Heart right ventricle (tissue), 16 donors: ENCODE measurements around the gene SRGAP3. TPM values are rescaled to one million over a fixed set of nuclear protein-coding genes. Genes with fewer than 3 reads are reported as not detected.

ENCODE experiments used
- ATAC-seq, 8 donors: fragments of 200-7000 bp; cut with Tn5 transposase; one replicate each; pipeline ENCODE4 v1.9.1; 2020; ENCODE audit warnings: mild to moderate bottlenecking in 8 of 8, moderate library complexity in 8 of 8, moderate number of reproducible peaks in 1 of 8
- DNase-seq, 2 donors: peaks; one replicate each; pipeline ENCODE4 v3.0.0-alpha.2; 2020
- H3K27ac ChIP-seq, 10 donors: fragments of 200-600 bp; sonication (generic) in 2 of 10; one replicate each; pipeline versions ENCODE4 v1.5.0 to v1.8.0; 2020 to 2022; ENCODE audit warnings: mild to moderate bottlenecking in 3 of 10
- H3K27me3 ChIP-seq, 7 donors: fragments of 200-600 bp; one replicate each; pipeline ENCODE4 v1.8.0; 2021 to 2022; ENCODE audit warnings: mild to moderate bottlenecking in 2 of 7
- H3K36me3 ChIP-seq, 9 donors: fragments of 200-600 bp; sonication (generic) in 1 of 9; one replicate each; pipeline versions ENCODE4 v1.5.0 to v1.8.0; 2020 to 2022; ENCODE audit warnings: mild to moderate bottlenecking in 2 of 9
- H3K4me1 ChIP-seq, 9 donors: fragments of 200-600 bp; sonication (generic) in 1 of 9; one replicate each; pipeline versions ENCODE4 v1.5.0 to v1.8.0; 2020 to 2022; ENCODE audit warnings: mild to moderate bottlenecking in 4 of 9
- H3K4me3 ChIP-seq, 10 donors: fragments of 200-600 bp; sonication (generic) in 2 of 10; one replicate each; pipeline versions ENCODE4 v1.5.0 to v1.8.0; 2020 to 2022; ENCODE audit warnings: mild to moderate bottlenecking in 7 of 10, moderate library complexity in 2 of 10
- H3K9me3 ChIP-seq, 11 donors: fragments of 200-600 bp in 10 of 11; sonication (generic) in 2 of 11; one replicate each; pipeline versions ENCODE4 v1.5.0 to v1.8.0; 2013 to 2022; ENCODE audit warnings: mild to moderate bottlenecking in 2 of 11, control low read depth in 1 of 11, moderate library complexity in 1 of 11
- WGBS, 2 donors: extraction: QIAGEN DNeasy Blood & Tissue Kit; methylation state at CpG; one replicate each; pipeline ENCODE4 v1.1.7; 2013; ENCODE audit warnings: inconsistent platforms in 1 of 2; 5-methylcytosine and 5-hydroxymethylcytosine counted together
- intact Hi-C, 10 donors: fragments of 100-400 bp; cut with DNase I; formaldehyde crosslinking; loops; one replicate each; pipeline versions ENCODE4 v1.11.1 to v1.14.2; 2022
- polyA plus RNA-seq, 2 donors: library from polyadenylated mRNA; stranded (reverse); fragments of 200-250 nt; gene quantifications; one replicate each; pipeline ENCODE4 v1.2.3, GENCODE V29; 2013
- total RNA-seq, 10 donors: library from RNA; stranded (reverse); fragmentation: NEBNext Ultra II Directional in 3 of 10; extraction: Animal tissue kit (Norgen Biotek cat#: 25700) in 3 of 10; gene quantifications; one replicate each; pipeline versions ENCODE4 v1.2.1 to v1.2.4, GENCODE V29; 2021 to 2023
- TF ChIP-seq, protein P1 (sequence below), 9 donors: fragments of 200-600 bp; sonication (generic) in 2 of 9; IDR thresholded peaks; one replicate each; pipeline versions ENCODE4 v1.5.0 to v1.8.0; 2021 to 2022; ENCODE audit warnings: antibody characterized with exemption in 9 of 9, mild to moderate bottlenecking in 5 of 9, moderate library complexity in 1 of 9
- donor health status: Arrhythmogenic right ventricular cardiomyopathy.
- donor health status: ischemic (EF 13 %, LVEDD 7.1; RV severe dilation, severe dysfunction).
- donor health status: healthy with polysubstance abuse.
- donor health status: DM: no; HTN: yes; CAD: no.
- donor health status: DM: no; HTN: no; CAD: no.
- donor health status: ischemic (EF 25% LVEDD 6.9; RV normal size, moderate dysfunction).
- donor health status: ischemic (EF 25% LVEDD 5.7; RV mildly dilated, moderate dysfunction).
- donor health status: healthy.
- donor health status: DM: yes; HTN: yes; CAD: no.
- donor health status: Ischemic cardiomyopathy.
- donor health status: ischemic (EF 35%, LVEDD 5.7; RV mildly dilated, moderate dysfunction).
- donor health status: nonischemic (EF 11% LVEDD 7.7; RV severe dilation, severe dysfunction).
- donor health status: DM: yes; HTN: yes; CAD: no.
- donor health status: PGD.
- donor health status: ischemic (EF 29% LVEDD 5.4; RV normal size, mild dysfunction).
- donor health status: nonischemic (EF 23%, LVEDD 6.1; RV moderate dilation, normal function).

SRGAP3 gene
- total and polyA plus RNA-seq, 12 donors = 0.67 to 16.1 (median 10.6) TPM

- H3K9me3 ChIP-seq = peaks cover 0 to 12% (median 0%) of the 10 kb centered on the region in 11 donors
- H3K4me1 ChIP-seq = peaks cover 0 to 24% (median 0%) of the 10 kb centered on the region in 9 donors
- peaks cover 0 to 5% (median 0%) of the 10 kb centered on the region in 9 donors for H3K36me3 ChIP-seq
- H3K27me3 ChIP-seq = peaks cover 0 to 6% (median 0%) of the 10 kb centered on the region in 7 donors
- WGBS, 2 donors = 83 to 90% methylated on average over 9 of the region's 9 CpGs
- intact Hi-C loops = no loop called here
- no peak overlapping the region for H3K4me3 ChIP-seq
- H3K27ac ChIP-seq = peak overlapping the region in 1 of 10 donors; percentile 56
- DNase-seq = no peak
- peak in 1 of 8 donors; percentile 15 for ATAC-seq
- TF ChIP-seq, protein P1, sequence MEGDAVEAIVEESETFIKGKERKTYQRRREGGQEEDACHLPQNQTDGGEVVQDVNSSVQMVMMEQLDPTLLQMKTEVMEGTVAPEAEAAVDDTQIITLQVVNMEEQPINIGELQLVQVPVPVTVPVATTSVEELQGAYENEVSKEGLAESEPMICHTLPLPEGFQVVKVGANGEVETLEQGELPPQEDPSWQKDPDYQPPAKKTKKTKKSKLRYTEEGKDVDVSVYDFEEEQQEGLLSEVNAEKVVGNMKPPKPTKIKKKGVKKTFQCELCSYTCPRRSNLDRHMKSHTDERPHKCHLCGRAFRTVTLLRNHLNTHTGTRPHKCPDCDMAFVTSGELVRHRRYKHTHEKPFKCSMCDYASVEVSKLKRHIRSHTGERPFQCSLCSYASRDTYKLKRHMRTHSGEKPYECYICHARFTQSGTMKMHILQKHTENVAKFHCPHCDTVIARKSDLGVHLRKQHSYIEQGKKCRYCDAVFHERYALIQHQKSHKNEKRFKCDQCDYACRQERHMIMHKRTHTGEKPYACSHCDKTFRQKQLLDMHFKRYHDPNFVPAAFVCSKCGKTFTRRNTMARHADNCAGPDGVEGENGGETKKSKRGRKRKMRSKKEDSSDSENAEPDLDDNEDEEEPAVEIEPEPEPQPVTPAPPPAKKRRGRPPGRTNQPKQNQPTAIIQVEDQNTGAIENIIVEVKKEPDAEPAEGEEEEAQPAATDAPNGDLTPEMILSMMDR (IDR thresholded peaks at IDR 0.05) = no peak
Measured at GRCh38 chr3:8981700-8982099, 267.7 kb downstream of the SRGAP3 start.

- WGBS, 2 donors = 90 to 91% methylated on average over 9 of the region's 9 CpGs
- peak in 1 of 8 donors; percentile 21 for ATAC-seq
- peak overlapping the region in 1 of 10 donors; percentile 56 for H3K27ac ChIP-seq
Measured at GRCh38 chr3:8981296-8981695, 268.1 kb downstream of the SRGAP3 start.

DNA sequence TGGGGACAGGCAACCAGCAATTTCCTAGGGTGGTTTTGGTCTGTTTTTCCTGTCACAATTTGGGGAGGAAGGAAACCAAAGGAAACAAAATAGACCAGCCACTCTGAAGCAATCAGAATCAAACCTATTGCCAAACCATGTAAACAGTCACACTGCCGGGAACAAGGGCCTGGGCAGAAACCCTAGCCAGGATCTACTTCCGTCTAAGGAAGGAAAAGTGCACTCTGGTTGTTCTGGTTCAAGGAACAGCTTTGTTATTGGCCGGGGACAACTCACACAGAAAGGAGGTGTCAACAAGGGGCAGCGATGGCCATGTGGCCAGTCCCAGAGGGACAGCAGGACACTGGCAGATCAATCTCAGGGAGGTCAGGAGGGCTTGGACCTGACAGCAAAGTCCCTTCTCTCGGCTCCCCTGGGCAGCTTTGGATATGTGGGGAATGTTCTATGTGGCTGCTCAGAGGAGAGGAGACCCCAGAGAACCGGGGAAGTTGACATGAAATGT lies 268.6 kb downstream of the SRGAP3 start:
- intact Hi-C loops = no loop called here
- TF ChIP-seq, protein P1 (IDR thresholded peaks at IDR 0.05) = no peak
- H3K27me3 ChIP-seq = peaks cover 0 to 9% (median 0%) of the 10 kb centered on the region in 7 donors
- peaks cover 0 to 5% (median 0%) of the 10 kb centered on the region in 9 donors for H3K36me3 ChIP-seq
- ATAC-seq (peak in 2 of 8 donors; percentile 39 to 40), DNase-seq (no peak)
- peak overlapping the region in 1 of 10 donors; percentile 56 for H3K27ac ChIP-seq
- peaks cover 0 to 12% (median 0%) of the 10 kb centered on the region in 11 donors for H3K9me3 ChIP-seq
- 59 to 67% methylated on average over 6 of the region's 6 CpGs for WGBS, 2 donors
- H3K4me3 ChIP-seq = no peak overlapping the region
- peaks cover 0 to 24% (median 0%) of the 10 kb centered on the region in 9 donors for H3K4me1 ChIP-seq

More at GRCh38 chr3:8981296-8981695, 268.1 kb downstream of the SRGAP3 start:
- intact Hi-C loops = no loop called here
- no peak overlapping the region for H3K4me3 ChIP-seq
- peaks cover 0 to 5% (median 0%) of the 10 kb centered on the region in 9 donors for H3K36me3 ChIP-seq
- TF ChIP-seq, protein P1 (IDR thresholded peaks at IDR 0.05) = no peak
- no peak for DNase-seq
- H3K4me1 ChIP-seq = peaks cover 0 to 24% (median 0%) of the 10 kb centered on the region in 9 donors
- peaks cover 0 to 6% (median 0%) of the 10 kb centered on the region in 7 donors for H3K27me3 ChIP-seq
- H3K9me3 ChIP-seq = peaks cover 0 to 12% (median 0%) of the 10 kb centered on the region in 11 donors

DNA sequence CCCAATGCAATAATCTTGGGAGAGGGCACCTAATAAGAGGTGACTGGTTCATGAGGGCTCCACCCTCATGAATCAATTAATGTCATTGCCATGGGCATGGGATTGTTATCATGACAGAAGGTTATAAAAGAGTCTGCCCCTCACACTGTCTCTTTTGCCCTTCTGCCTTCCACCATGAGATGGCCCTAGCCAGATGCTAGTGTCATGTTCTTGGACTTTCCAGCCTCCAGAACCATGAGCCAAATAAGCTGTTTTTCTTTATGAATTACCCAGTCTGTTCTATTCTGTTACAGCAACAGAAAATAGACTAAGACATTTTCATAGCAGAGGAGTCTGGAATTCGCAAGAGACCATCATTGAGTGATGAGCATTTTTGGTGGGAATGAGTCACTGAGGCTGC lies 270.2 kb downstream of the SRGAP3 start:
- H3K36me3 ChIP-seq = no peaks in the 10 kb centered on the region
- TF ChIP-seq, protein P1 (IDR thresholded peaks at IDR 0.05) = no peak
- WGBS, 2 donors = 94% methylated on average over 1 of the region's 1 CpG
- DNase-seq = no peak
- H3K4me3 ChIP-seq = no peak overlapping the region
- H3K27ac ChIP-seq = no peak overlapping the region
- peaks cover 0 to 24% (median 0%) of the 10 kb centered on the region in 9 donors for H3K4me1 ChIP-seq
- no peak for ATAC-seq
- H3K27me3 ChIP-seq = peaks cover 0 to 14% (median 0%) of the 10 kb centered on the region in 7 donors
- intact Hi-C loops = no loop called here
- peaks cover 0 to 12% (median 0%) of the 10 kb centered on the region in 11 donors for H3K9me3 ChIP-seq
